Endothelial cell (in vitro differentiated cells): ENCODE results near the gene KRT77. TPM values are rescaled to one million over a fixed set of nuclear protein-coding genes. Genes with fewer than 3 reads are reported as not detected.

Experiments
- DNase-seq: peaks from one replicate; pipeline ENCODE4 v3.0.0; 2021; ENCODE audit warnings: low spot score
- H3K27ac Mint-ChIP-seq: one replicate; pipeline ENCODE4 v1.8.0; 2021; ENCODE audit warnings: mixed read lengths, inconsistent platforms; ENCODE audit not compliant: unreplicated experiment
- H3K27me3 Mint-ChIP-seq: one replicate; pipeline ENCODE4 v1.8.0; 2021; ENCODE audit warnings: mild to moderate bottlenecking, moderate library complexity, mixed read lengths, inconsistent platforms; ENCODE audit not compliant: unreplicated experiment
- H3K36me3 Mint-ChIP-seq: one replicate; pipeline ENCODE4 v1.8.0; 2021; ENCODE audit warnings: mild to moderate bottlenecking, low read depth, mixed read lengths, inconsistent platforms; ENCODE audit not compliant: unreplicated experiment
- H3K4me1 Mint-ChIP-seq: one replicate; pipeline ENCODE4 v1.8.0; 2021; ENCODE audit warnings: mild to moderate bottlenecking, mixed read lengths, inconsistent platforms; ENCODE audit not compliant: unreplicated experiment
- H3K4me3 Mint-ChIP-seq: one replicate; pipeline ENCODE4 v1.8.0; 2021; ENCODE audit warnings: mild to moderate bottlenecking, mixed read lengths, inconsistent platforms; ENCODE audit not compliant: unreplicated experiment
- H3K9me3 Mint-ChIP-seq: one replicate; pipeline ENCODE4 v1.8.0; 2021; ENCODE audit warnings: mixed read lengths, inconsistent platforms; ENCODE audit not compliant: unreplicated experiment
- CTCF ChIP-seq: fragments of 200-600 bp; sonication (generic); IDR thresholded peaks from one replicate; pipeline ENCODE4 v1.5.0; 2021; ENCODE audit warnings: antibody characterized with exemption; ENCODE audit not compliant: unreplicated experiment
- total RNA-seq: library from RNA; stranded (reverse); fragmentation: NEBNext Ultra II Directional; extraction: Animal tissue kit (Norgen Biotek cat#: 25700); gene quantifications from one replicate; pipeline ENCODE4 v1.2.1, GENCODE V29; 2021; ENCODE audit not compliant: unreplicated experiment

The KRT77 gene
- total RNA-seq, 1 donor from 2014 or later, result not detected

DNA sequence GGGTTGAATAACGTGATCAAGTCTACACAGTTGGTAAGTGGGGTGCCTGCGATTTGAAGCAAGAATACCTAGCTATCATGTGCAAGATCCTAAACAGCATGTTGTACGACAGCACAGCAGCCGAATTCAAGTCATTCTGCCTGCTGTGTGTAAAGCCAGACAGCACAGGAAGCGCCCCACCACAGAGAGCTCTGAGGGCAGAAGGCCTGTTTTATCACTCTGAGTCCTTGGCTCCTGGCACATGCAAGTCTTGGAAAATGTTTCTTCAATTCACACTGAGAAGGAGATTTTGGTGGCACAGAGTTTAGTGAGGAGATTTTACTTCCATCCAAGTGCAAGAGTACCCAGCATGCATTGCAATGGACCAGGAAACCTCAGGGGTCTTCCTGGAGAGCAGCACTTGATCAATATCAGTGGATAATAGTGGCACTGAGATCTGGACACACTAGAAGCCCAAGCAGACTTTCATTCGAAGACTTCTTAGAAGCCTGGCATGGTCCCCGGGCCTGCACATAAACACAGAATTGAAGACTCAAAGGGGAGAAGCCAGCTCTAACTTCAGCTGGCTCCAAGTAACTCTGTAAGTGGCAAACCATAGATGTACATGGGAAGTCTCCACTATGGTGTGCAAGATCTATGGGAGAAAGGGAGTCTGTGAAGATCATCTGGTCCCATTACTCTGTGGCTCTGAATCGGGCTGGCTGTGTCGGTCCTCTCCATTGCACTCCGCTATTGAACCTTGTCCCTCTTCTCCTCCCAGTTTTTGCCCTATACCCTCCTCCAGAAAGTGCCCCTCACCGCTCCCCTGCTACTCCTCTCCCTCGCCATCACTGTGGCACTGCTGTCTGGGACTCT lies 21.6 kb downstream of the KRT77 start:
- no peak for DNase-seq
- no peaks in the 10 kb centered on the region for H3K9me3 Mint-ChIP-seq
- no peaks in the 10 kb centered on the region for H3K36me3 Mint-ChIP-seq
- no peaks in the 10 kb centered on the region for H3K4me1 Mint-ChIP-seq
- H3K27me3 Mint-ChIP-seq, result peaks cover 10% of the 10 kb centered on the region
- H3K27ac Mint-ChIP-seq, result no peak overlapping the region
- no peak for TF ChIP-seq CTCF
- no peak overlapping the region for H3K4me3 Mint-ChIP-seq

GRCh38 chr12:52680363-52680762 lies 23.0 kb downstream of the KRT77 start, which contains the start of gene KRT1:
TSS of gene KRT1 (minus strand) at chr12:52680407. CDS start at chr12:52680348, 59 bp downstream.
- Mint-ChIP-seq H3K4me3 (no peak within 1 kb of the TSS), H3K27ac (no peak within 1 kb of the TSS)
- no peak for TF ChIP-seq CTCF

DNA sequence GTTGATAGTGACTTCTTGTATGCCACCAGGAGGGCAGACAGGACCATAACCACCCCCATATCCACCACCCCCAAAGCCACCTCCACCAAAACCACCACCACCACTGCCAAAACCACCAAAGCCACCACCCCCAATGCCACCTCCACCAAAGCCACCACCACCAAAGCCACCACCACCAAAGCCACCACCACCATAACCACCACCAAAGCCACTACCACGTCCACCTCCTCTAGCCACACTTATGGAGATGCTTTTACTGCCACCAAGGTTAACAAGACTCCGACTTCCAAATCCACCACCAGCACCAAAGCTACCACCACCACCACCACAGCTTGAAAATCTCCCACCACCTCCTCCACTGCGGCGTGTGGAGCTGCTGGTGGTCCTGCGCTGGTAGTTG lies 23.4 kb downstream of the KRT77 start:
- no peak for TF ChIP-seq CTCF
- Mint-ChIP-seq H3K4me1 (no peaks in the 10 kb centered on the region), H3K36me3 (no peaks in the 10 kb centered on the region), H3K9me3 (no peaks in the 10 kb centered on the region), H3K4me3 (no peak overlapping the region), H3K27me3 (peaks cover 11% of the 10 kb centered on the region), H3K27ac (no peak overlapping the region)
- DNase-seq, result no peak

More at GRCh38 chr12:52680363-52680762, 23.0 kb downstream of the KRT77 start, which contains the start of gene KRT1:
- Mint-ChIP-seq H3K4me1 (no peaks in the 10 kb centered on the region), H3K9me3 (no peaks in the 10 kb centered on the region), H3K36me3 (no peaks in the 10 kb centered on the region), H3K27me3 (peaks cover 11% of the 10 kb centered on the region)
- no peak for DNase-seq

GRCh38 chr12:52677671-52678070 lies 25.7 kb downstream of the KRT77 start:
- H3K27me3 Mint-ChIP-seq, result peaks cover 4% of the 10 kb centered on the region
- no peak overlapping the region for H3K27ac Mint-ChIP-seq
- H3K4me3 Mint-ChIP-seq, result no peak overlapping the region
- no peaks in the 10 kb centered on the region for H3K36me3 Mint-ChIP-seq
- H3K9me3 Mint-ChIP-seq, result no peaks in the 10 kb centered on the region
- no peak for DNase-seq
- no peak for TF ChIP-seq CTCF
- no peaks in the 10 kb centered on the region for H3K4me1 Mint-ChIP-seq

- Mint-ChIP-seq H3K4me3 (no peak overlapping the region), H3K27me3 (peaks cover 4% of the 10 kb centered on the region), H3K4me1 (no peaks in the 10 kb centered on the region), H3K36me3 (no peaks in the 10 kb centered on the region), H3K27ac (no peak overlapping the region), H3K9me3 (no peaks in the 10 kb centered on the region)
- DNase-seq, result no peak
- no peak for TF ChIP-seq CTCF
These were observed 26.2 kb downstream of the KRT77 start for GRCh38 chr12:52677126-52677525.
